HEK293 (cell line): ENCODE results near the gene TRIM2.

ENCODE experiments used
- ATF2 ChIP-seq: fragments of 450-650 bp; formaldehyde crosslinking; IDR thresholded peaks from 2 replicates; pipeline ENCODE4 v1.5.1; 2016; ENCODE audit warnings: missing biosample characterization, missing genetic modification characterization, low read depth
- FEZF1 ChIP-seq: fragments of 450-650 bp; formaldehyde crosslinking; IDR thresholded peaks from 2 replicates; pipeline ENCODE4 v1.5.1; 2016; ENCODE audit warnings: missing biosample characterization, missing genetic modification characterization
- HIC1 ChIP-seq: fragments of 450-650 bp; formaldehyde crosslinking; IDR thresholded peaks from 2 replicates; pipeline ENCODE4 v1.5.1; 2016; ENCODE audit warnings: missing biosample characterization, missing genetic modification characterization
- INSM2 ChIP-seq: fragments of 450-650 bp; formaldehyde crosslinking; IDR thresholded peaks from 2 replicates; pipeline ENCODE4 v1.5.1; 2016; ENCODE audit warnings: missing biosample characterization, missing genetic modification characterization
- KLF16 ChIP-seq: fragments of 450-650 bp; formaldehyde crosslinking; IDR thresholded peaks from 2 replicates; pipeline ENCODE4 v1.5.1; 2017; ENCODE audit warnings: missing biosample characterization, missing genetic modification characterization
- PRDM6 ChIP-seq: fragments of 450-650 bp; formaldehyde crosslinking; IDR thresholded peaks from 2 replicates; pipeline ENCODE4 v1.5.1; 2017; ENCODE audit warnings: missing biosample characterization, missing genetic modification characterization
- SP3 ChIP-seq: fragments of 450-650 bp; formaldehyde crosslinking; IDR thresholded peaks from 2 replicates; pipeline ENCODE4 v1.5.1; 2016; ENCODE audit warnings: missing biosample characterization, missing genetic modification characterization
- SP7 ChIP-seq: fragments of 450-650 bp; formaldehyde crosslinking; IDR thresholded peaks from 2 replicates; pipeline ENCODE4 v1.5.1; 2016; ENCODE audit warnings: missing biosample characterization, missing genetic modification characterization
- WT1 ChIP-seq: fragments of 450-650 bp; formaldehyde crosslinking; IDR thresholded peaks from 2 replicates; pipeline ENCODE4 v1.5.1; 2016; ENCODE audit warnings: missing biosample characterization, missing genetic modification characterization
- ZBTB21 ChIP-seq: fragments of 450-650 bp; formaldehyde crosslinking; IDR thresholded peaks from 2 replicates; pipeline ENCODE4 v1.5.1; 2017; ENCODE audit warnings: missing biosample characterization, missing genetic modification characterization
- ZEB2 ChIP-seq: fragments of 450-650 bp; formaldehyde crosslinking; IDR thresholded peaks from 2 replicates; pipeline ENCODE4 v1.5.1; 2016; ENCODE audit warnings: missing biosample characterization, missing genetic modification characterization
- ZFP37 ChIP-seq: fragments of 450-650 bp; formaldehyde crosslinking; IDR thresholded peaks from 2 replicates; pipeline ENCODE4 v1.5.1; 2016; ENCODE audit warnings: missing biosample characterization, missing genetic modification characterization
- ZIC2 ChIP-seq: fragments of 450-650 bp; formaldehyde crosslinking; IDR thresholded peaks from 2 replicates; pipeline ENCODE4 v1.5.1; 2016; ENCODE audit warnings: missing biosample characterization, missing genetic modification characterization
- ZNF112 ChIP-seq: fragments of 450-650 bp; formaldehyde crosslinking; IDR thresholded peaks from 2 replicates; pipeline ENCODE4 v1.5.0; 2017; ENCODE audit warnings: missing biosample characterization, missing genetic modification characterization
- ZNF132 ChIP-seq: fragments of 450-650 bp; formaldehyde crosslinking; IDR thresholded peaks from 2 replicates; pipeline ENCODE4 v1.5.1; 2017; ENCODE audit warnings: missing biosample characterization, missing genetic modification characterization, borderline replicate concordance
- ZNF174 ChIP-seq: fragments of 450-650 bp; formaldehyde crosslinking; IDR thresholded peaks from 2 replicates; pipeline ENCODE4 v1.5.0; 2017; ENCODE audit warnings: missing biosample characterization, mild to moderate bottlenecking, missing genetic modification characterization
- ZNF18 ChIP-seq: fragments of 450-650 bp; formaldehyde crosslinking; IDR thresholded peaks from 2 replicates; pipeline ENCODE4 v1.5.1; 2016; ENCODE audit warnings: missing biosample characterization, missing genetic modification characterization
- ZNF366 ChIP-seq: fragments of 450-650 bp; formaldehyde crosslinking; conservative IDR thresholded peaks from 2 replicates; pipeline ENCODE4 v1.5.1; 2016; ENCODE audit warnings: missing biosample characterization, missing genetic modification characterization
- ZNF394 ChIP-seq: fragments of 450-650 bp; formaldehyde crosslinking; IDR thresholded peaks from 2 replicates; pipeline ENCODE4 v1.5.1; 2016; ENCODE audit warnings: missing biosample characterization, missing genetic modification characterization, mild to moderate bottlenecking, moderate library complexity, borderline replicate concordance
- ZNF398 ChIP-seq: fragments of 450-650 bp; formaldehyde crosslinking; IDR thresholded peaks from 2 replicates; pipeline ENCODE4 v1.5.1; 2017; ENCODE audit warnings: missing biosample characterization, missing genetic modification characterization
- ZNF629 ChIP-seq: fragments of 450-650 bp; formaldehyde crosslinking; IDR thresholded peaks from 2 replicates; pipeline ENCODE4 v1.5.1; 2017; ENCODE audit warnings: missing biosample characterization, missing genetic modification characterization
- ZNF660 ChIP-seq: fragments of 450-650 bp; IDR thresholded peaks from 2 replicates; pipeline ENCODE4 v1.5.1; 2018; ENCODE audit warnings: missing biosample characterization, mild to moderate bottlenecking, missing genetic modification characterization
- ZNF843 ChIP-seq: fragments of 450-650 bp; formaldehyde crosslinking; IDR thresholded peaks from 2 replicates; pipeline ENCODE4 v1.5.1; 2016; ENCODE audit warnings: missing biosample characterization, missing genetic modification characterization

The TRIM2 gene

GRCh38 chr4:153265306-153266047, 61.2 kb downstream of the TRIM2 start (continued):
- peak; percentile 42 for TF ChIP-seq ZNF398
- TF ChIP-seq SP7 (tag by site-specific recombination): peak; percentile 51; the same call in 1 of the 2 replicates
- peak; percentile 63 for TF ChIP-seq WT1 (tag by site-specific recombination)
- TF ChIP-seq FEZF1 (tag by site-specific recombination): peak; percentile 88
- TF ChIP-seq ZNF629 (tag by site-specific recombination): peak; percentile 93
- TF ChIP-seq ZNF112 (tag by site-specific recombination): no peak
- TF ChIP-seq ZNF366 (tag by site-specific recombination): peak; percentile 54
- peak; percentile 84 for TF ChIP-seq ZNF18 (tag by site-specific recombination)
- no peak for TF ChIP-seq ZIC2 (tag by site-specific recombination)
- TF ChIP-seq KLF16: 0 out of 2 replicates have a peak, but pooled peaks have one; percentile 26
- 0 out of 2 replicates have a peak, but pooled peaks have one; percentile 20 for TF ChIP-seq ZNF660 (tag by site-specific recombination)
- no peak for TF ChIP-seq ZNF132 (tag by site-specific recombination)
- no peak for TF ChIP-seq ZNF174
- peak; percentile 50; the same call in 1 of the 2 replicates for TF ChIP-seq ZEB2 (tag by site-specific recombination)
- peak; percentile 81 for TF ChIP-seq PRDM6 (tag by site-specific recombination)
- peak; percentile 77 for TF ChIP-seq HIC1 (tag by site-specific recombination)
- 0 out of 2 replicates have a peak, but pooled peaks have one; percentile 42 for TF ChIP-seq ZFP37
- TF ChIP-seq ATF2 (tag by site-specific recombination): peak; percentile 95
- peak; percentile 86 for TF ChIP-seq ZNF394 (tag by site-specific recombination)
- TF ChIP-seq ZNF843 (tag by site-specific recombination): peak; percentile 63; the same call in 1 of the 2 replicates
- TF ChIP-seq SP3 (tag by site-specific recombination): no peak
- no peak for TF ChIP-seq INSM2 (tag by site-specific recombination)
- peak; percentile 63 for TF ChIP-seq ZBTB21 (tag by site-specific recombination)
